Measurements from ENCODE around the gene L3HYPDH.

L3HYPDH gene

GRCh38 chr14:59483819-59484638 lies at the start of gene L3HYPDH, which contains the start of gene JKAMP:
Gene L3HYPDH, minus strand, starts transcription at chr14:59484408. Its CDS starts 92 bp downstream, at chr14:59484316.
Gene JKAMP, plus strand, starts transcription at chr14:59484517. Its CDS starts 73 bp downstream, at chr14:59484590.
- TF ChIP-seq, protein P1, sequence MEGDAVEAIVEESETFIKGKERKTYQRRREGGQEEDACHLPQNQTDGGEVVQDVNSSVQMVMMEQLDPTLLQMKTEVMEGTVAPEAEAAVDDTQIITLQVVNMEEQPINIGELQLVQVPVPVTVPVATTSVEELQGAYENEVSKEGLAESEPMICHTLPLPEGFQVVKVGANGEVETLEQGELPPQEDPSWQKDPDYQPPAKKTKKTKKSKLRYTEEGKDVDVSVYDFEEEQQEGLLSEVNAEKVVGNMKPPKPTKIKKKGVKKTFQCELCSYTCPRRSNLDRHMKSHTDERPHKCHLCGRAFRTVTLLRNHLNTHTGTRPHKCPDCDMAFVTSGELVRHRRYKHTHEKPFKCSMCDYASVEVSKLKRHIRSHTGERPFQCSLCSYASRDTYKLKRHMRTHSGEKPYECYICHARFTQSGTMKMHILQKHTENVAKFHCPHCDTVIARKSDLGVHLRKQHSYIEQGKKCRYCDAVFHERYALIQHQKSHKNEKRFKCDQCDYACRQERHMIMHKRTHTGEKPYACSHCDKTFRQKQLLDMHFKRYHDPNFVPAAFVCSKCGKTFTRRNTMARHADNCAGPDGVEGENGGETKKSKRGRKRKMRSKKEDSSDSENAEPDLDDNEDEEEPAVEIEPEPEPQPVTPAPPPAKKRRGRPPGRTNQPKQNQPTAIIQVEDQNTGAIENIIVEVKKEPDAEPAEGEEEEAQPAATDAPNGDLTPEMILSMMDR (IDR thresholded peaks at IDR 0.05; ENCODE audit: low read depth, low read length, missing control alignments), result peak; percentile 64
- peak within 1 kb of the TSS; percentile 98 for H3K4me3 ChIP-seq (replicated peaks; ENCODE audit: low read depth, low read length)
- peak; percentile 84 for DNase-seq (ENCODE audit: extremely low read depth, low read depth)

GRCh38 chr14:59532419-59532818 lies 48.2 kb upstream of the L3HYPDH start:
- no peak for DNase-seq (ENCODE audit: extremely low read depth, low read depth)
- no peak overlapping the region for H3K4me3 ChIP-seq (replicated peaks; ENCODE audit: low read depth, low read length)
- TF ChIP-seq, protein P1 (IDR thresholded peaks at IDR 0.05; ENCODE audit: low read depth, low read length, missing control alignments), result no peak

DNA sequence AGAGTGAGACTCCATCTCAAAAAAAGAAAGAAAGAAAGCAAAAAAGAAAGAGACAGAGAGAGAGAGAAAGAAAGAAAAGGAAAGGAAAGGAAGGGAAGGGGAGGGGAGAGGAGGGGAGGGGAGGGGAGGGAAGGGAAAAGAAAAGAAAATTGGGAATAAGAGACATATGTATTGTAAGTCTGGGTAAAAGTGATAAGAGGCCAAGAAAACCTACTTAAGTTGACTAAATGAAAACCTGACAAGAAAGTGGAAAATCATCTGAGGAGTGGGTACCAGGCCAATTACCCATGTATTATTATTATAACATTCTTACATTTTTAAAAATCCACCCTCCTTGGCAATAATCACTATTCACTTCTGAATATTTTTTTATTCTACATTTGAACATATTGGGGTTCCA lies 46.1 kb upstream of the L3HYPDH start:
- DNase-seq (ENCODE audit: extremely low read depth, low read depth), result no peak
- TF ChIP-seq, protein P1 (IDR thresholded peaks at IDR 0.05; ENCODE audit: low read depth, low read length, missing control alignments), result no peak
- H3K4me3 ChIP-seq (replicated peaks; ENCODE audit: low read depth, low read length), result no peak overlapping the region

- TF ChIP-seq, protein P1 (IDR thresholded peaks at IDR 0.05; ENCODE audit: low read depth, low read length, missing control alignments), result no peak
- no peak overlapping the region for H3K4me3 ChIP-seq (replicated peaks; ENCODE audit: low read depth, low read length)
- DNase-seq (ENCODE audit: extremely low read depth, low read depth), result no peak
Measured at GRCh38 chr14:59529189-59529588, 45.0 kb upstream of the L3HYPDH start.

- no peak for DNase-seq (ENCODE audit: extremely low read depth, low read depth)
- TF ChIP-seq, protein P1 (IDR thresholded peaks at IDR 0.05; ENCODE audit: low read depth, low read length, missing control alignments), result no peak
- no peak overlapping the region for H3K4me3 ChIP-seq (replicated peaks; ENCODE audit: low read depth, low read length)
Measured at GRCh38 chr14:59520224-59520623, 36.0 kb upstream of the L3HYPDH start.

- no peak overlapping the region for H3K4me3 ChIP-seq (replicated peaks; ENCODE audit: low read depth, low read length)
- no peak for DNase-seq (ENCODE audit: extremely low read depth, low read depth)
- TF ChIP-seq, protein P1 (IDR thresholded peaks at IDR 0.05; ENCODE audit: low read depth, low read length, missing control alignments), result peak; percentile 63
Measured at GRCh38 chr14:59511916-59512575, 27.8 kb upstream of the L3HYPDH start.

All from HFF-Myc (cell line).